Stimulated activated CD4-positive, alpha-beta T cell treated with anti-CD3 and anti-CD28 coated beads, Interleukin-12 subunit alpha, Interleukin-12 subunit beta, amount 100 ng/mL, for 48 hours (primary cell): ENCODE measurements around the gene ABCG1.

Source experiments
- DNase-seq, 3 donors: peaks; one replicate each; pipeline ENCODE4 v3.0.0-alpha.2; 2020; ENCODE audit warnings: low read depth in 2 of 3, low spot score in 1 of 3

The ABCG1 gene

GRCh38 chr21:42304556-42305454 is 85.9 kb downstream of the ABCG1 start:
- DNase-seq, result no peak

GRCh38 chr21:42305707-42306147 is 86.8 kb downstream of the ABCG1 start:
- DNase-seq, result no peak

- no peak for DNase-seq
Observed at GRCh38 chr21:42306366-42307035, 87.6 kb downstream of the ABCG1 start.

GRCh38 chr21:42307106-42307505 is 88.2 kb downstream of the ABCG1 start:
- DNase-seq, result no peak

GRCh38 chr21:42308161-42308913 is 89.4 kb downstream of the ABCG1 start:
- DNase-seq, result no peak

- DNase-seq, result no peak
Observed at GRCh38 chr21:42308914-42309752, 90.2 kb downstream of the ABCG1 start.

- DNase-seq, result peak; percentile 52 to 72 (median 64)
Observed at GRCh38 chr21:42309753-42310213, 90.8 kb downstream of the ABCG1 start.

GRCh38 chr21:42310411-42311001 is 91.6 kb downstream of the ABCG1 start:
- no peak for DNase-seq

GRCh38 chr21:42311160-42311559 is 92.2 kb downstream of the ABCG1 start:
- DNase-seq, result no peak

GRCh38 chr21:42311816-42312625 is 93.1 kb downstream of the ABCG1 start:
- DNase-seq, result no peak

GRCh38 chr21:42312626-42313104 is 93.7 kb downstream of the ABCG1 start:
- DNase-seq, result no peak

- DNase-seq, result no peak
Observed at GRCh38 chr21:42313501-42313969, 94.6 kb downstream of the ABCG1 start.

GRCh38 chr21:42314616-42315295 is 95.8 kb downstream of the ABCG1 start:
- no peak for DNase-seq

- no peak for DNase-seq
Observed at GRCh38 chr21:42315296-42315891, 96.5 kb downstream of the ABCG1 start, which contains the start of gene TFF3. TSS of gene TFF3 (minus strand) at chr21:42315409. CDS start at chr21:42315374, 35 bp downstream.

- no peak for DNase-seq
Observed at GRCh38 chr21:42316891-42317290, 98.0 kb downstream of the ABCG1 start.

- DNase-seq, result no peak
Observed at GRCh38 chr21:42317341-42317741, 98.4 kb downstream of the ABCG1 start.

- no peak for DNase-seq
Observed at GRCh38 chr21:42317826-42318746, 99.1 kb downstream of the ABCG1 start.
